Vagina (tissue), 2 donors: Measurements from ENCODE around the gene LPP.

Source experiments
- POLR2A ChIP-seq, 2 donors: fragments of 450-650 bp; IDR thresholded peaks; one replicate each; pipeline ENCODE4 v1.6.1; 2017; ENCODE audit warnings: antibody characterized with exemption in 2 of 2, mild to moderate bottlenecking in 2 of 2, moderate library complexity in 2 of 2
- POLR2AphosphoS5 ChIP-seq, 2 donors: sonication (generic); formaldehyde crosslinking; IDR thresholded peaks; one replicate each; pipeline ENCODE4 v1.9.0; 2017; ENCODE audit warnings: antibody characterized with exemption in 2 of 2, mild to moderate bottlenecking in 2 of 2, low read depth in 1 of 2; ENCODE audit not compliant: insufficient read depth in 1 of 2
- TF ChIP-seq, protein P1 (sequence below), 3 experiments: fragments of 450-650 bp in 2 of 3; fragments of 200-600 bp in 1 of 3; sonication (generic) in 1 of 3; IDR thresholded peaks; one replicate each; pipeline ENCODE4 v1.5.1; 2017 to 2019; ENCODE audit warnings: antibody characterized with exemption in 3 of 3, mild to moderate bottlenecking in 2 of 3, moderate library complexity in 2 of 3

GRCh38 chr3:188233320-188233719 lies 79.4 kb downstream of the LPP start:
- TF ChIP-seq, protein P1, sequence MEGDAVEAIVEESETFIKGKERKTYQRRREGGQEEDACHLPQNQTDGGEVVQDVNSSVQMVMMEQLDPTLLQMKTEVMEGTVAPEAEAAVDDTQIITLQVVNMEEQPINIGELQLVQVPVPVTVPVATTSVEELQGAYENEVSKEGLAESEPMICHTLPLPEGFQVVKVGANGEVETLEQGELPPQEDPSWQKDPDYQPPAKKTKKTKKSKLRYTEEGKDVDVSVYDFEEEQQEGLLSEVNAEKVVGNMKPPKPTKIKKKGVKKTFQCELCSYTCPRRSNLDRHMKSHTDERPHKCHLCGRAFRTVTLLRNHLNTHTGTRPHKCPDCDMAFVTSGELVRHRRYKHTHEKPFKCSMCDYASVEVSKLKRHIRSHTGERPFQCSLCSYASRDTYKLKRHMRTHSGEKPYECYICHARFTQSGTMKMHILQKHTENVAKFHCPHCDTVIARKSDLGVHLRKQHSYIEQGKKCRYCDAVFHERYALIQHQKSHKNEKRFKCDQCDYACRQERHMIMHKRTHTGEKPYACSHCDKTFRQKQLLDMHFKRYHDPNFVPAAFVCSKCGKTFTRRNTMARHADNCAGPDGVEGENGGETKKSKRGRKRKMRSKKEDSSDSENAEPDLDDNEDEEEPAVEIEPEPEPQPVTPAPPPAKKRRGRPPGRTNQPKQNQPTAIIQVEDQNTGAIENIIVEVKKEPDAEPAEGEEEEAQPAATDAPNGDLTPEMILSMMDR (IDR thresholded peaks at IDR 0.05) = no peak
- TF ChIP-seq POLR2A (IDR thresholded peaks at IDR 0.05) (no peak), POLR2AphosphoS5 (IDR thresholded peaks at IDR 0.05; ENCODE audit: insufficient read depth in 1 of 2, low read depth in 1 of 2) (no peak)
